ENCODE results near the gene JPH4. TPM values are rescaled to one million over a fixed set of nuclear protein-coding genes. Genes with fewer than 3 reads are reported as not detected.

JPH4 gene
- total RNA-seq, 1 donor from 2014 or later, result 4.7 TPM

GRCh38 chr14:23521785-23522640 lies 56.6 kb downstream of the JPH4 start:
- H3K27ac ChIP-seq, result no peak overlapping the region
- H3K9me3 ChIP-seq, result no peaks in the 10 kb centered on the region
- no peak overlapping the region for H3K4me3 ChIP-seq
- intact Hi-C loops (cut with DNase I), result no loop called here
- TF ChIP-seq CTCF (IDR thresholded peaks at IDR 0.05), result no peak
- no peaks in the 10 kb centered on the region for H3K27me3 ChIP-seq
- no peak for DNase-seq (ENCODE audit: low spot score in 2 of 2)
- peaks cover 0 to 3% of the 10 kb centered on the region in 2 donors for H3K36me3 ChIP-seq
- H3K4me1 ChIP-seq, result no peaks in the 10 kb centered on the region

- no peak for TF ChIP-seq CTCF (IDR thresholded peaks at IDR 0.05)
- Histone ChIP-seq H3K36me3 (peaks cover 0 to 3% of the 10 kb centered on the region in 2 donors), H3K27me3 (no peaks in the 10 kb centered on the region), H3K27ac (no peak overlapping the region), H3K9me3 (no peaks in the 10 kb centered on the region), H3K4me1 (no peaks in the 10 kb centered on the region), H3K4me3 (no peak overlapping the region)
- intact Hi-C loops (cut with DNase I), result no loop called here
- no peak for DNase-seq (ENCODE audit: low spot score in 2 of 2)
These were observed 57.6 kb downstream of the JPH4 start for GRCh38 chr14:23520899-23521533.

GRCh38 chr14:23518709-23519108 lies 59.9 kb downstream of the JPH4 start:
- DNase-seq (ENCODE audit: low spot score in 2 of 2), result no peak

More at GRCh38 chr14:23518709-23519108, 59.9 kb downstream of the JPH4 start:
- no peak for TF ChIP-seq CTCF (IDR thresholded peaks at IDR 0.05)
- H3K36me3 ChIP-seq, result no peaks in the 10 kb centered on the region
- H3K4me1 ChIP-seq, result no peaks in the 10 kb centered on the region
- no peaks in the 10 kb centered on the region for H3K9me3 ChIP-seq
- intact Hi-C loops (cut with DNase I), result no loop called here
- H3K27ac ChIP-seq, result no peak overlapping the region
- no peak overlapping the region for H3K4me3 ChIP-seq
- H3K27me3 ChIP-seq, result no peaks in the 10 kb centered on the region

Other genes starting within 250 kb of the JPH4 start
- gene SLC22A17, start 225.9 kb downstream of the JPH4 start, total RNA-seq, result 89.7 TPM
- 38.1 TPM for gene EFS, start 213.6 kb downstream of the JPH4 start, total RNA-seq
- gene IL25, start 206.0 kb downstream of the JPH4 start, total RNA-seq, result not detected
- gene CMTM5, start 201.7 kb downstream of the JPH4 start, total RNA-seq, result 2.9 TPM
- gene MYH6, start 170.5 kb downstream of the JPH4 start, total RNA-seq, result not detected
- not detected for gene MYH7, start 143.1 kb downstream of the JPH4 start, total RNA-seq
- gene NGDN, start 109.1 kb downstream of the JPH4 start, total RNA-seq, result 7.8 TPM
- gene ZFHX2, start 27.0 kb downstream of the JPH4 start, total RNA-seq, result 1.3 TPM
- 115 TPM for gene THTPA, start 22.5 kb downstream of the JPH4 start, total RNA-seq
- 56.2 TPM for gene AP1G2, start 11.0 kb downstream of the JPH4 start, total RNA-seq
- not detected for gene DHRS2, start 57.6 kb upstream of the JPH4 start, total RNA-seq